NK-92 treated with Interleukin-12 subunit alpha and Interleukin-12 subunit beta, amount 100 ng/mL, for 24 hours (cell line): ENCODE measurements around the gene FAM118B.
"Not testable (repeated sequence)": the region's sequence is repeated elsewhere in the genome, so short reads cannot be mapped to it uniquely, and the experiment has no call there.

Source experiments
- DNase-seq: peaks from one replicate; lab custom pipeline; 2025; lab: John Stamatoyannopoulos, UW

Gene FAM118B

GRCh38 chr11:126268708-126269579, 57.4 kb downstream of the FAM118B start, which contains the start of the genes FOXRED1 and SRPRA:
TSS of gene FOXRED1 (plus strand) at chr11:126269154. CDS start at chr11:126269207, 53 bp downstream.
TSS of gene SRPRA (minus strand) at chr11:126268895. CDS start at chr11:126268804, 91 bp downstream.
- DNase-seq: peak; percentile 98

DNA sequence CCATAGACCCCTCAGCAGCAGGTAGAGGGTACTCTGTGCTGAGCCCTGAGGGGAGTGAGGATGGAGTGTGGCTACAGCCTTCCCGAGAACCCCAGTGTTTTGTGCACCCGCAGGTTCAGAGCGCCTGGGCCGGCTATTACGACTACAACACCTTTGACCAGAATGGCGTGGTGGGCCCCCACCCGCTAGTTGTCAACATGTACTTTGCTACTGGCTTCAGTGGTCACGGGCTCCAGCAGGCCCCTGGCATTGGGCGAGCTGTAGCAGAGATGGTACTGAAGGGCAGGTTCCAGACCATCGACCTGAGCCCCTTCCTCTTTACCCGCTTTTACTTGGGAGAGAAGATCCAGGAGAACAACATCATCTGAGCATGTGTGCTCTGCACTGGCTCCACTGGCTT, 65.7 kb downstream of the FAM118B start:
- no peak for DNase-seq

GRCh38 chr11:126277780-126278179, 66.2 kb downstream of the FAM118B start:
- no peak for DNase-seq

DNA sequence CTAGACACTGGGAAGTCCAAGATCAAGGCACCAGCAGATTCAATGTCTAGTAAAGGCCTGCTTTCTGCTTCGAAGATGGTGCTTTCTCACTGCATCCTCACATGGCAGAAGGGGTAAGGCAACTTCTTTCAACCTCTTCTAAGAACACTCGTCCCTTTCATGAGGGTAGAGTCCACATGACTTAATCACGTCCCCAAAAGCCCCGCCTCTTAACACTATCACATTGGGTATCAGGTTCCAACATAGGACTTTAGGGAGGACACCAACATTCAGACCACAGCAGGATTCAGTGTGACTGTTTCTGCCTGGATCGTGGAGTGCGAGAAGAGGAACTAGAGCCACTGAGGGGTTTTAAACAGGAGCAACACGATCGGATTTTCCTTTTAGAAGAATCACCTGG, 67.6 kb downstream of the FAM118B start:
- DNase-seq: no peak

- no peak for DNase-seq
Observed at GRCh38 chr11:126280595-126280994, 69.0 kb downstream of the FAM118B start.

DNA sequence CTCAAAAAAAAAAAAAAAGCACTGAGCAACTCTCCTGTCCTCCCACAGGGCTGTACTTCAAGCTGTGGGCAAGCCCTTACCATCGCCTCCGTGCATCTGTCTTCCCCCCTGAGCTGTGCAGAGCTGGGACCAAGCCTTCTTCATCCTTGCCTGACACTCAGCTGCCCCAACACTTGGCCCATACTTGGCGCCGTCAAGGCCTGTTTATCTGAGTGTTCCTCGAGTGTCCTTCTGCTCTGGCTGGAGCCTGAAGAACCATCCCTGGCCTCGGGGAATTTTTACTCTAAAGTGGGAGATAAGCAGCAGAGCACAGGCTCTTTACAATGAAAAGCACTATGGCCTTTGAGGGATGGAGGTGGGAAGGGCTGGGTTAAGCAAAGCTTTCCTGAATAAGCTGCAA, 69.7 kb downstream of the FAM118B start:
- DNase-seq: no peak

- no peak for DNase-seq
Observed at GRCh38 chr11:126281666-126282175, 70.1 kb downstream of the FAM118B start.

- DNase-seq: no peak
Observed at GRCh38 chr11:126282361-126282735, 70.8 kb downstream of the FAM118B start.

GRCh38 chr11:126282736-126283591, 71.4 kb downstream of the FAM118B start, which contains the start of gene TIRAP:
TSS of gene TIRAP (plus strand) at chr11:126283093. CDS start at chr11:126290895, 7,802 bp downstream.
- DNase-seq: no peak

- DNase-seq: no peak
Observed at GRCh38 chr11:126284829-126285228, 73.2 kb downstream of the FAM118B start.

DNA sequence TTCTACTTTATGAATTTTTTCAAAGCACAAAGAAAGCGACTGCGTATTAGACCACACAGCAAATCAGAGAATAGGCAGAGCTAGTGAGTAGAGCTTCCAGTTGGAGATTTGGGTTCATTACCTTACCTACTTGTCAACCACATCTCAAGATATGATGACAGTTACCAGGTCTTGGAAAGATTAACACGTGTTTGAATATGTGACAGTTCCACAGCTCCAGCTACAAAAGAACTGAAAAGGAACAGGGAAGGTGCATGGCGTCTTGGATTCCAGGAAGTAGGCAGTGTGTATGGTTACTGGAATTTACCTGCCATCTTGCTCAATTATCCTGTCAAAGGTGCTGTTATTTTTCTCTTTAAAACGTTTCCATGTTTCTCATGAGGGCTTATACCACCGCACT, 76.7 kb downstream of the FAM118B start:
- DNase-seq: no peak

GRCh38 chr11:126290887-126291286, 79.3 kb downstream of the FAM118B start:
- DNase-seq: no peak

- DNase-seq: no peak
Observed at GRCh38 chr11:126293726-126294125, 82.1 kb downstream of the FAM118B start.

DNA sequence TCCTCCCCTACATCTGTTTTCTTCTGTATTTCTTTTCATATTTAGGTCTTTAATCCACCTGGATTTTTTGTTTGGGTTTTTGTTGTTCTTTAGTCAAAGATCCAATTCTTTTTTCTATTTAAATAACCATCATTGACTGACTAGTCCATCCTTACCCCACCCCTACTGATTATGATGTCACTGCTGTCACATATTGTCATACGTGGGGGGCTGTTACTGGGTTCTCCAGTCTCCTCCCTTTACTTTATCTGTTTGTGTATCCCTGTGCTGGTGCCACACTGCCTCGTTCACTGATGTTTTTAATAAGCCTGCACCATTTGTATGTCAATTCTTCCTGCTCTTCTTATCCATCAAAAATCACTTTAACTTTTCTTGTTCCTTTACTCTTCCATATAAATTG, 85.4 kb downstream of the FAM118B start:
- no peak for DNase-seq

DNA sequence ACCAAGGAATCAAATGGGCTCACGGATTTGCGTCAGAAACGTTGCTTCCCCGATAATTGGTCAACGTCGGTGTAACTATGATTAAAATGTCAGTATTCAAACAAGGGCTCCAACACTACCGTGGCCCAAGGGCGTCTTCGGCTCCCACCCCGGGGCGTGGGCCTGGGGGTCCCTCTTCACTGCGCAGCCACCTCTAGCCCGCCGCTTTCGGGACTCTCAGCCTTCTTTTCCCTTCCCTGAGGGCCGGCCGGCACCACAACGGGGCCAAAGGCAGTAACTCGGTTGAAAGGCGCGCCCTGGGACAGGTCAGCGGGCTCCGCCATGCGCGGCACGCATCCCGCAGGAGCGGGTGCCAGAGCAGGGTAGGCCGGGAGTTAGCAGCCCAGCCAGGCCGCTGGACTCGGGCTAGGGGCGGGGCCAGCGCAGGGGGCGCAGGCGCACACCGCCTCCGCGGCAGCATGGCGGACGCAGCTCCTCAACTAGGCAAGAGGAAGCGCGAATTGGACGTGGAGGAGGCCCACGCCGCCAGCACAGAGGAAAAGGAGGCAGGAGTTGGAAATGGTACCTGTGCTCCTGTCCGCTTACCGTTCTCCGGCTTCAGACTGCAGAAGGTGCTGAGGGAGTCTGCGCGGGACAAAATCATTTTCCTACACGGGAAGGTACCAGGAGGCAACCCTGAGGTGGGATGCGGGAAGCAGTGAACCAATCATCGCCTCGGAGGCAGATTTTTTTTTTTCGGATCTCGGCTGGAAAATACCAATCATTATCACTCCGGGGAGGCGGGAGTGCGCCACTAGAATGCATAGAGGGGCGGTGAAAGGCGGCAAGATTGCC, 92.3 kb downstream of the FAM118B start, which contains the start of gene DCPS:
TSS of gene DCPS (plus strand) at position 438 of the 834 bp plus-strand sequence. CDS start at position 459, 21 bp downstream.
- DNase-seq: peak; percentile 71

DNA sequence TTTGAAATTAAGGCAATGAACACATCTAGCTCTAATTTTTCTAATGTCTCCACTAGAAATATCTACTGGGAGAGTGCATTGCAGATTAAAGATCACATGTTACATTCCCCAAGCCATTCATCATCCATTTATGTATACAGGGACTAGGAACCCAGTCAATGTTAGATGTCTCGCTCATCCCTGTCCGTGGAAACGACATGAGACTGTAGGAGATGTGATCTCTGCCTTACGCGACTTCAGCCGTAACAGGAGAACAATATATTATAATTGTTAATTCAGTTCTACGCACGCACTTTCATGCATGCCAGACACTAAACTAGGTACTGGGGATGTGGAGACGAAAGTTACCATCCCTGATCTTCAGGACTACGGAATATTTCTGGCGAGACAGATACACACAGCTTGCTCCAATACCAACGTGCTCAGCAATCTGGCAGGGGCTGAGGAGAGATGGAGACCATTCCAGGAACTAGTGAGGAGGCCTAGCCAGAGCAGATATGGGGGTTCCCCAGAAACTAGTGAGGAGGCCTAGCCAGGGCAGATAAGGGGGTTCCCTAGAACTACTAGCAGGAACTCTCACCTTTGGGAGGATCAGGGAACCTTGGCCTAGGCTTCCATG, 93.0 kb downstream of the FAM118B start:
- no peak for DNase-seq

- no peak for DNase-seq
Observed at GRCh38 chr11:126305699-126306098, 94.1 kb downstream of the FAM118B start.

DNA sequence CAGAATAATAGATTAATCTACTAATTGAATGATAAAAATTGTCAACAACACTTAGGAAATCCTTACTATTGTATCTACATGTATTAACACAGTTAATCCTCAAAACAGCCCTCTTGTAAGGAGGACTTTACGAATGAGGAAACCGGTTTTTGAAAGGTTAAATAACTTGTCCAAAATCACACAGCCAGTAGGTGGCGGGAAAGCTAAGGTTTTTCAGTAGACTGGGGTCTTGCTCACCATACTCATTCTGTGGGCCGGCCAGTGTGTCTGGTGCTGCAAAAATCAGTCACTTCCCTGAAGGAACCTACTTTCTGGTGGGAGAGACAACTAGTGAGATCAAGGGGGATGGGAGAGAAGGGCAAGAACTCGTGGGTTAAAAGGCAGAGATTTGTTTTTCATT, 96.1 kb downstream of the FAM118B start:
- DNase-seq: no peak

- no peak for DNase-seq
Observed at GRCh38 chr11:126308271-126308671, 96.7 kb downstream of the FAM118B start.

DNA sequence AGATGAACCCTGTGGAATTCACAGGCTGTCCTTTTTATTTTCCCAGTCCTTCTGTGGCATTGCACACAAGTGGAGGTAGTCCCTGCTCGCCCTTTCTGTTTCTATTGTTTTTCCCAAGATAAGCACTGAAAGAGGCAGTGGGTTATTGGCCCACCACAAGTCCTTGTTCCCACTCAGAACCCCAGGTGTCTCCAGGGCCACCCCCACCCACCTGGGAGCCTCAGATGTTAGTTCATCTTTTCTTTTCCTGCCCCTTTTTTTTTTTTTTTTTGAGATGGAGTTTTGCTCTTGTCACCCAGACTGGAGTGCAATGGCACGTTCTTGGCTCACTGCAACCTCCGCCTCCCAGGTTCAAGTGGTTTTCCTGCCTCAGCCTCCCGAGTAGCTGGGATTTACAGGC, 97.2 kb downstream of the FAM118B start:
- not testable (repeated sequence) for DNase-seq
